Left renal cortex interstitium (tissue), 4 donors: ENCODE data around the gene NPAS1. TPM values are rescaled to one million over a fixed set of nuclear protein-coding genes. Genes with fewer than 3 reads are reported as not detected.

ENCODE experiments used
- DNase-seq, 4 donors: peaks; one replicate each; pipeline ENCODE4 v3.0.0-alpha.2; 2013; ENCODE audit warnings: low read depth in 4 of 4, low spot score in 2 of 4, missing footprints in 1 of 4
- polyA plus RNA-seq, 4 donors: library from polyadenylated mRNA; unstranded; fragments of 120-200 nt; gene quantifications; one replicate each; pipeline ENCODE4 v1.2.1, GENCODE V29; 2013; ENCODE audit not compliant: insufficient read length in 4 of 4

NPAS1 gene, protein sequence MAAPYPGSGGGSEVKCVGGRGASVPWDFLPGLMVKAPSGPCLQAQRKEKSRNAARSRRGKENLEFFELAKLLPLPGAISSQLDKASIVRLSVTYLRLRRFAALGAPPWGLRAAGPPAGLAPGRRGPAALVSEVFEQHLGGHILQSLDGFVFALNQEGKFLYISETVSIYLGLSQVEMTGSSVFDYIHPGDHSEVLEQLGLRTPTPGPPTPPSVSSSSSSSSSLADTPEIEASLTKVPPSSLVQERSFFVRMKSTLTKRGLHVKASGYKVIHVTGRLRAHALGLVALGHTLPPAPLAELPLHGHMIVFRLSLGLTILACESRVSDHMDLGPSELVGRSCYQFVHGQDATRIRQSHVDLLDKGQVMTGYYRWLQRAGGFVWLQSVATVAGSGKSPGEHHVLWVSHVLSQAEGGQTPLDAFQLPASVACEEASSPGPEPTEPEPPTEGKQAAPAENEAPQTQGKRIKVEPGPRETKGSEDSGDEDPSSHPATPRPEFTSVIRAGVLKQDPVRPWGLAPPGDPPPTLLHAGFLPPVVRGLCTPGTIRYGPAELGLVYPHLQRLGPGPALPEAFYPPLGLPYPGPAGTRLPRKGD
- 1 to 10 TPM; 1.3 to 3.6 (median 2.2) TPM for polyA plus RNA-seq

DNA sequence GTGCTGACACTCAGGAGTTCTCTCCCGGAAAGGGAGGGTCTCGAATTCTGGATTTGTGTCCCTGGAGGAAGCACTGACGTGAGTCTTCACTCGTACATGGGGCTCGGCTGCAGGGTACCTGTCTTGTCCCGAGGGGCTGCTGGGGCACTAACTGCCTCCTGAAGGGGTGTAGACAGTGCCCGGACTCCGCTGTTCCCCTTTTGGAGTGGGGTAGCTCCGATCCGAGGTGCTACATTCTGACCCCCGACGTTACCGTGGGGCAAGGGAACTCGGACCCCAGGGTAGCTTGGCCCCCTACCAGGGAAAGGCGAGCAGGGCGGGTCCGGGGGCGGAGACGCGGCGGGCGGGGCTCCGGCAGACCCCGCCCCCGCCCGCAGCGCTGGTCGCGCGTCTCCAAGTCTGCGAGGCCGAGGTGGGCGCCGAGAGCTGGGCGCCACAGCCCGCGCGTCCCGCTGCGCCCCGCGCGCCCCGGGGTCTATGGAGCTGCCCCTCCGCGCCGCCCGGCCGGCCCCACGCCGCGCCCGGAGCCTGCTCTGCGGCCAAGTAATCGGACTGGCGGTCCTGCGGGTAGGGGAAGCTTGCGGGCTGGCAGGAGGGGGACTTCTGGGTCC is at the start of gene NPAS1:
Gene NPAS1 (plus strand): TSS at position 407 of the 611 bp plus-strand sequence. CDS start 1,211 bp downstream, outside the sequence.
- DNase-seq, result no peak

- no peak for DNase-seq
These were observed 48.8 kb upstream of the NPAS1 start for GRCh38 chr19:46970815-46971214.

DNA sequence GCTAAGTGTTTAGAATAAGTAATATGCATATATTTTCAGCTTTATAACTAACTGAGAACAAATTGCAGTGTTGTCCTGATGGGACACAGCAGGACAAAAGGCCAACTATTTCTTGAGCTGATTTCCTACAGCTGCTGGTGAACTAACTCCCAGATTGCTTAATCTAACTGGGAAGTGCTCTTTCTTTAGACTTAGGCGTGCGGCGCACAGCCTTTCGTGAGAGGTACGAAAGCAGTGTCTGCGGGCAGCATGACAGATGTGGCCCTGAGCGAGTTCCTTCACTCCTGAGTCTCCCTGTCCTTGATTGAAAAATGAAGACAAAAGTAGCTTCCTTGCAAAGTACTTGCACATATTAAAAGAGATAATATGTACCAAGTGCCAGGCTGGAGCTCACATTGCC is 47.3 kb upstream of the NPAS1 start:
- no peak for DNase-seq

- no peak for DNase-seq
These were observed 45.5 kb upstream of the NPAS1 start for GRCh38 chr19:46974181-46974580.

GRCh38 chr19:46975011-46975924 is 44.4 kb upstream of the NPAS1 start:
- no peak for DNase-seq

DNA sequence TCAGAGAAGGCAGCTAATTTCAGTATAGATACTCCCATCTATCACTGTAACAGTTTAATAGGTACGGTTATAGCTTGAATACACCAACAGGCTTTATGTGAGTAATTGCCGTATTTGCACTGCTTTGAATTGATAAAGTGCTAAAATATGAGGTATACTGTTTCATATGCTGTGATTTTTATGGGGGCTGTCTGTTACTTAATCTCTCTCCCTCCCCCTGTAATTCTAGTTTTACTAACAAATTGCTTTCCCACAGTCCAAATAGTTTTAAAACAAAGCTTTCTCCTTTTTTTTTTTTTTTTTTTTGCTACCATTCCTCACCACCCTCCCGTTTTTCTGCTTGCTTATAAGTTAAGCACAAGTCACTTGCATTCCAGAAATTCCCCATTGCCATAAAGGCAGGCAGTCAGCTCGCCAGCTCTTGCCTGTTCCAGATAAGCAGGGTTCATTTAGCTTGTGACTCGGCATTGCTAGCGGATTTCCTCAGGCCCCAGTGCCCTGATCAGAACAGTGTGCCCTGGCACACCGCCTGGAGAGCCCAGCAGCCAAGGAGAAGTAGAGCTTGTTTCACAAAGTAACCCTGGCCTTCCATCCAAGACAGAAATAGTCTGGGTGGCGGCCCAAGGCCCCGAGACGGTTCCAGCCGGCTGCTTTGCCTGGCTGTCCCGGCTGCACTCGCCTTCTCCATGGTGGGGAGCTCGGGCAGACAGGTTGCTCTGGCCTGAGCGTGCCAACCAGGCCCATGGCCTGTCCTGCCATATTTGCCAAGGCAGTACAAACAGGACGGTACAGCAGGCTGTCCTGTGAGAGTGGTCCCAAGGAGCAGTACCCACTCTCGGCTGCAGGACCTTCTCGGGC is 43.5 kb upstream of the NPAS1 start:
- no peak for DNase-seq

GRCh38 chr19:46976845-46977320 is 42.8 kb upstream of the NPAS1 start:
- no peak for DNase-seq

- DNase-seq, result no peak
These were observed 42.1 kb upstream of the NPAS1 start for GRCh38 chr19:46977548-46977947.

- DNase-seq, result no peak
These were observed 41.3 kb upstream of the NPAS1 start for GRCh38 chr19:46978171-46978869.

DNA sequence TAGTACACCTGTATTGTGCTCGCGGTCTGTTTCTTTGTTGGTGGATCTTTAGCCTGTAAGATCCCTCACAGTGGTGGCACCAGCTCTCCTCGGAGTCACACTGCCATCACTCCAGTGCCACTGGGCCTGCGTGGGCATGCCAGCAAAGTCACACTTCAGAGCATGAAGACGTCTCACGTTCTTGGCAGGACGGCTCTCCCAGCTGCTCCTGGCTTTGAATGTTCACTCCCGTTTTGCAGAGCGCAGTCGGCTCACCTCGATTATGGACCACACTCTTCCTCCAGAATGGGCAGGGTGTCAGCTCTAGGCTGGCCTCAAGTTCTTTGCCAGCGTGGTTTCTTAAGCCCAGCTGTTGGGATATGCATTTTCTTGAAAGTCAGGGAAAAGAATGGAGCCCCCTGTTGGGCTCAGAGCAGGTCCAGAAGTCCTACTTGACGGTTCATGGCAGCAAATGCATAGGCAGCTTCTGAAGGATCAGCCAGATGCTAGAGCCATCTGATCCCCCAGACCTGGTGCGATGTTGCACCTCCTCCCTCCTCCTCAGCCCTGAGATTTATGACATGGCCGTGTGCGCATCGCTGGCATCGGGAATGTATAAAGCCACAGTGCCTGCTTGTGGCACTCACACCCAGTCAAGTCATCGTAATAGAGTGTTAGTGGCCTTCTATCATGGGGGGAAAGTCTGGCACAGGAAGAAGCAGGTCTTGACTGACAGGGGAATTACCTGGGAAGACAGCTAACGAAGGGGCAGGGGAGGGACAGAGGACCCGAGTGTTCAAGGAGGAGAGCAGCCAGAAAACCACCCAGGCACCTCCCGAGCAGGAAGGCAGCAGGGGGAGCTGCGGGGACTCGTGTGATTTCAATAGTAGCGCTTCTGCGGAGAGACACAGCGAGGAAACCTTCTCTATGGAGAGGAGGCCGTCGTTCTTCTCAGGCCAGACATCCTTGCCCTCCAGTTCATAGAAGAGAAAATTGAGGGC is 40.2 kb upstream of the NPAS1 start:
- DNase-seq, result no peak

DNA sequence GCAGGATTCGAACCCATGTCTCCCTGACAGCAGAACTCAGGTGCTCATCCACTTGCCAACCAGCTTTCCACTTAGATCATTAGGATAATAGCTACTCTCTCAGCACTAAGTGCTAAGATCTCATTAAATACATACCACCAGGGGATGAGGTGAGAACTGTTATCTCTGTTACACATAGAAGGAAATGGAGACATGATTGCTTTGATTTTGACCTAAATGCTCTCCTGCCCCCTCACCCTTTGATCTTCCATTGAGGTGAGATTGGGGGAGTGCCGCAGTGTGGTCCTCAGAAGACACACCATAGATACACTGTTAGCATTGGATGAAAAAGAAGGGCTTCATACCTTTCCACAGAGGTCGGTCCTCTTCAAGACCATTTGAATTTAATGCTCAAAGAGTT is 38.9 kb upstream of the NPAS1 start:
- DNase-seq, result no peak

GRCh38 chr19:46981286-46981945 is 38.2 kb upstream of the NPAS1 start:
- DNase-seq, result no peak

GRCh38 chr19:46983097-46983496 is 36.5 kb upstream of the NPAS1 start:
- no peak for DNase-seq

GRCh38 chr19:46984077-46985010 is 35.3 kb upstream of the NPAS1 start:
- DNase-seq, result no peak

DNA sequence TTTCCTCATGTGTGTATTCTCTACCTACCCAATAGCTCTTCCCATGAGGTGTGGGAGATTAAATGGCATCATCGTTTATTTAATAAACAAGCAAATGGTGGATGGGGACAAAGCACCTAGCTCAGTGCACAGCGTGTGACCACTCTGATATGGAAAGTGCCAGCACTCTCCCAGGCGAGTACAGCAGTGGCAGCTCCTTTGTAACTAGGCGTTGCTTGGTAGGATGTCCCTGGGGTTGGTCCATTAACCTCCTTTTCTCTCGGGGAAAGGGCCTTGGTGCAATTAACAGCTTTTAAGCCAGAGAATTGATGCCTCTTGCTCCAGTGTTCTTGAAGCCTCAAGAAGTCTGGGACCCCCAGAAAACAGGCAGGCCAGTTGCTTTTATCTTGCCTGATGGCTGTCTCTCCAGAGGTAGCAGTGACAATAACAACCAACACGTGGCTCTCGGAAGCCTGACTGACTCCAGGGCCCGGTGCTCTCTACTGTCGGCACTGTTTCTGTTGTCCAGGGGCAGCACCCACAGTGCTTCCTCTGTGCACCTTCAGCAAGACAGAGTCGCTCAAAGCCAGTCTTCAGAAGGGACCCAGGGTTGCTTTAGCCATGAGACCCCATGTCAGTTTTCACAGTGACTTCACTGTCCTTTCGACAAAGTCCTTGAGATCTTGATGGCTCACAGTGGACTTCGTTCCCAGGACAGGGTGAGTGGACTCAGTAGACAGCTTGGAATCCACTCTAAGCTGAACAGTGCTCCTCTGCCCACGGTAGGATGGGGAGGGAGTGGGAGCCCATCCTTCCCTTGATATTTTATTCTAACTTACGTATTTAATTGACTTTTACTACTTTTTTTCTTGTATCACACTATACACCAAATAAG is 33.9 kb upstream of the NPAS1 start:
- DNase-seq, result no peak
